Iris pigment epithelial cell (primary cell): ENCODE data around the gene LSM4.
"Not testable (repeated sequence)": the region's sequence is repeated elsewhere in the genome, so short reads cannot be mapped to it uniquely, and the experiment has no call there.

Experiments used
- DNase-seq: peaks from one replicate; pipeline ENCODE4 v3.0.0-alpha.2; 2011; ENCODE audit warnings: low read depth

LSM4 gene

DNA sequence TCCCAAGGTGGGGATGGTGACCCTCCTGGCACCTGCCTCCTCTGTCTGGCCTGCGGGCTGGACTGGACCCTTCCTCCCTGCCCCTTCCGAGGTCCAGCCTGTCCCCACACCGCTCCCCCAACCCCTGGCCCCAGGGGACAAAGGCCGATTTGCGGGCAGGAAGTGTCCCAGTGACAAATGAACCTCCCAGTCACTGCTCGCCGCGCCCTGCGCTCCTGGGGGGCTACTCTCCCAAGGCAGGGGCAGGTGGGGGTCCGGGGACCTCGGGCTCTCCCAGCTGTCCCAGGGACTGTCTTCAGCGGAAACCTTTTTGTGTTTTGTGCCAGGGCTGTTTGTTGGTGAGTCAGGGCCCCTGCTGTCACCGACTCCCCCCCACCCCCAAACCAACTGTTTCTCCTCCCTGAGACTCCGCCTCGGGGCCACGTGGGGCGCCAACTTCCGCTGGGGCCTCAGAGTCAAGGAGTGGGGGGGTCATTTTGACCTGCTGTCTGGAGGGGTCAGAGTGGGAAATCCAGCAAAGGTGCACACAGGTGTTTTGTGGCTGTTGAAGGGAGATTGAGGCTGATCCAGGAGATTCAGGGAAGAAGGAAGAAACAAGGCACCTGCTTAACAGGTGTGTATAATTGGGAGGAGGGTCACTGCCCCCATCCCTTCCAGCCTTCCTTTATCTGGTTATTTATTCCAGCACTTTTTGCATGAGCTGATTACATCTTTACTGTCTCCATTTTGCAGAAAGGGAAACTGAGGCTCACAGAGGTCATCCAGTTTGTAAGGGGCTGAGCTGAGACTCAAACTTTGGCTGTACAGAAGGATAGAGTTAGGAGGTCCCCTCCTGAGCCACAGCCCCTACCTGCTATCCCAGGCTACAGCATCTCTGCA, 18.4 kb upstream of the LSM4 start:
- peak; percentile 36 for DNase-seq

- DNase-seq, result no peak
Observed at GRCh38 chr19:18340190-18340989, 17.5 kb upstream of the LSM4 start, which contains the start of gene PGPEP1. Gene PGPEP1, plus strand, starts transcription at chr19:18340598. Its CDS starts 84 bp downstream, at chr19:18340682.

DNA sequence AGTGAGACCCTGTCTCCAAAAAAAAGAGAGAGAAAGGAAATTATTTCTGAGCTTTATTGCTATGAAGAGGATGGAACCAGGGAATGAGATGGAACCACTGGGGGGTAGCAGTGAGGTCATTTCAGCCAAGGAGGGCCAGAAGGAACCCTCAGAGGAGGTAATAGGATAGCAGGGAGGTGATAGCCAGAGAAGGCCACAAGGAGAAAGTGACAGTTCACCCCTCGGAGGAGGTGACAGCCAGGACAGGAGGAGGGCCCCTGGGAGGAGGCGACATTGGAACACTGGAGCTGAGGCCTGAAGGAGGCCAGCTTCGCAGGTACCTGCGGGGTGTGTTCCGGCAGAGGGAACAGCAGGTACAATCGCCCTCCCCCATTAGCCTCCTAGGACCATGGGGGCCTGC, 16.8 kb upstream of the LSM4 start:
- DNase-seq, result no peak

DNA sequence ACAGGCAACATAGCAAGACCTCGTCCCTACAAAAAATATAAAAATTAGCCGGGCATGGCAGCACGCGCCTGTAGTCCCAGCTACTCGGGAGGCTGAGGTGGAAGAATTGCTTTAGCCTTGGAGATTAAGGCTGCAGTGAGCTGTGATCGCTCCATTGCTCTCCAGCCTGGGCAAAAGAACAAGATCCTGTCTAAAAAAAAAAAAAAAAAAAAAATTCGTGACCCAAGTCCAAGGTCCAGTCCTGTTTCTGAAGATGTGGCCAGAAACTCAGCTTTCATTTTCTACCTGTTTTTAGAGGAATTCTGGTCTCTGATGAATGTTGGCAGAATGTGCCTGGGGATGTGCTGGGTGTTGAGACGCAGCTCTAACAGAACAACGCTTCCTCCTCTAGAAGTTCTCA, 15.7 kb upstream of the LSM4 start:
- no peak for DNase-seq

- no peak for DNase-seq
Observed at GRCh38 chr19:18336121-18336520, 13.2 kb upstream of the LSM4 start.

- no peak for DNase-seq
Observed at GRCh38 chr19:18333680-18334079, 10.8 kb upstream of the LSM4 start.

DNA sequence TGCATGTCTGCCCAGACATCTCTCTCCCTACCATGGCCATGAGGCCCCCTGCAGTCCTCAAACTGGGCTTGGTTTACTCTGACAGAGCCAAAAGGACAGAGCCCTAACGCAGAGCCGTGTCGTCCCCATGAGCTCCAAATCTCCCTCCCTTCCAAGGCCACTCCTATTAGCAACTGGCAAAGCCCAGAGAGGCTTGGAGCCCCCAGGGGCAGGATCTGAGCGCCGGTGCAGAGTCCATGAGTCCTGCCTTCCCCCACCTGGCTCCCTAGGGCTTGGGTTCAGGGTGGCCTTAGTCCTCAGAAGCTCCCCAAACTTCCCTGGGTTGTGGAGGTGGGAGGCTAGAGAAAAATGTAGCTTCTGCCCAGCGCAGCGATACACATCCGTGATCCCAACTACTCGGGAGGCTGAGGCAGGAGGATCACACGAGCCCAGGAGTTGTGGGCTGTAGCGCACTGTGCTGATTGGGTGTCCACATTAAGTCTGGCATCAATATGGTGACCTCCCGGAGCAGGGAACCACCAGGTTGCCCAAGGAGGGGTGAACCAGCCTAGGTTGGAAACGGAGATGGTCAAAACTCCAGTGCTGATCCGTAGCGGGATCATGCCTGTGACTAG, 10.1 kb upstream of the LSM4 start:
- DNase-seq, result no peak

GRCh38 chr19:18330868-18331267, 8.0 kb upstream of the LSM4 start:
- no peak for DNase-seq

DNA sequence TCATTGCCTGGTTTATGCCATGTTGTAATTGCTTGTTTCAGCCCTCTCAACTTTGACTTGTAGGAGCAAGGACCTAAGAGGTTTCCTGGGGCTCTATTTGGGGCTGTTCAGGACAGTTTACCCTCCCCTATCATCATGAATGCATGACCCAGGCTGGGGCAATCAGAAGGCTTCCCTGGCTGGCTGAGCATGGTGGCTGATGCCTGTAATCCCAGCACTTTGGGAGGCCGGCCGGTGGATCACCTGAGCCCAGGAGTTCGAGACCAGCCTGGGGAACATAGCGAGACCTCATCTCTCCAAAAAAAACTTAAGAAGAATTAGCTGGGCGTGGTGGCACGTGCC, 6.1 kb upstream of the LSM4 start:
- no peak for DNase-seq

DNA sequence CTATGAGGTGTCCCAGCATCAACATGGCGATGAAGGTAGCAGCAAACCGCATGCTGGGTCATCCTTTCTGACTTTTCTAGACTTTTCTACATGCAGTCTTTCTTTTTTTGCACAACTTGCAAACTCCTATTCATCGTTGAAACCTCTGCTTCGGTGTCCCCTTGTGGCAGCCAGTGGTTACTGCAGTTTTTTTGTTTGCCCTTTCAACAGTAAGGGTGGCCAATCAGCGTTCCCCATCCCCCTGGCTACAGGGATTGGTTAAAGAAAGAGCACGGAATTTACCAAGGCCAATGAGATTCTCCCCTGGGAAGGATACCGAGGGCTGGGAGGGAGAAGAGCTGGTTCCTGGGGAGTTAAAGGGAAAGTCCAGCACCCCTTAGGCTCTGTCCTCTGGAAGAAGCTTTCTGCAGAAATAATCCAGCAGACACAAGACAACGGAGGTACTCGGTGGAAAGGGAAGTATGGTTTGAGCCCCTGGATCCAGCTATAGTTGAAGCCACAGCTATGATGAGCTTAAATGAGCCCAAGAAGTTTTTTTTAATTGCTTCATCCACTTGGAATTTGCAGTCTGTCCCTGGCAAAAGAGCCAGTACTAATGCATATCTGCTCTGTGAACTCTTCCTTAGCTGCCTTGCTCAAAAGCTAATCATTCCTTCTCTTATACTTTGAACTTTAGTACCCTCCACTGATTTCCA, 5.6 kb upstream of the LSM4 start:
- peak; percentile 98 for DNase-seq

DNA sequence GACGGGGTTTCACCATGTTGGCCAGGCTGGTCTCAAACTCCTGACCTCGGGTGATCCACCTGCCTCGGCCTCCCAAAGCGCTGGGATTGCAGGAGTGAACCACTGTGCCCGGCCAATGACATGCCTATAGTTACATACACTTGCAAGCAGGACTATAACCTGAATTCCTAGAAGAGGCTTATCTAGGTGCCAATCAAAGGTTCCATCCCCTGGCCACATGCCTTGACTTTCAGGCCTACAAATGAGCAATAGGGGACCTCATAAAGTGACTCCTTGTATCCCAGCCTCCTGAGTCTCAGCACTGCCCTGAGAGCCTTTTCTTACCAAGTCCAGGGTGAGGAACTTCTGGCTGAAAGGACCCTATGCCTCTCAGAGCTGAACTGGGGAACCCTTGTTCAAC, 3.9 kb upstream of the LSM4 start:
- DNase-seq, result no peak

DNA sequence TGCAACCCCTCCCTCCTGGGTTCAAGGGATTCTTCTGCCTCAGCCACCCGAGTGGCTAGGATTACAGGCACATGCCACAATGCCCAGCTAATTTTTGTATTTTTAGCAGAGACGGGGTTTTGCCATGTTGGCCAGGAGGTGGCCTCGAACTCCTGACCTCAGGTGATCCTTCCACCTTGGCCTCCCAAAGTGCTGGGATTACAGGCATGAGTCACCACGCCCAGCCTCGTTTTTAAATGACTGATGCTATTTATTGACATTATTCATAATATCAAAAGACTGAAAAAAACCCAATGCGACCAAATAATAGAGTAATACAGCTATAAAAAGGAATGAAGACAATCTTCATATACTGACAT, 1.5 kb upstream of the LSM4 start:
- not testable (repeated sequence) for DNase-seq

GRCh38 chr19:18322318-18322758, 538 bp downstream of the LSM4 start:
- DNase-seq, result peak; percentile 63

GRCh38 chr19:18321734-18322102, 1.2 kb downstream of the LSM4 start:
- DNase-seq, result no peak

DNA sequence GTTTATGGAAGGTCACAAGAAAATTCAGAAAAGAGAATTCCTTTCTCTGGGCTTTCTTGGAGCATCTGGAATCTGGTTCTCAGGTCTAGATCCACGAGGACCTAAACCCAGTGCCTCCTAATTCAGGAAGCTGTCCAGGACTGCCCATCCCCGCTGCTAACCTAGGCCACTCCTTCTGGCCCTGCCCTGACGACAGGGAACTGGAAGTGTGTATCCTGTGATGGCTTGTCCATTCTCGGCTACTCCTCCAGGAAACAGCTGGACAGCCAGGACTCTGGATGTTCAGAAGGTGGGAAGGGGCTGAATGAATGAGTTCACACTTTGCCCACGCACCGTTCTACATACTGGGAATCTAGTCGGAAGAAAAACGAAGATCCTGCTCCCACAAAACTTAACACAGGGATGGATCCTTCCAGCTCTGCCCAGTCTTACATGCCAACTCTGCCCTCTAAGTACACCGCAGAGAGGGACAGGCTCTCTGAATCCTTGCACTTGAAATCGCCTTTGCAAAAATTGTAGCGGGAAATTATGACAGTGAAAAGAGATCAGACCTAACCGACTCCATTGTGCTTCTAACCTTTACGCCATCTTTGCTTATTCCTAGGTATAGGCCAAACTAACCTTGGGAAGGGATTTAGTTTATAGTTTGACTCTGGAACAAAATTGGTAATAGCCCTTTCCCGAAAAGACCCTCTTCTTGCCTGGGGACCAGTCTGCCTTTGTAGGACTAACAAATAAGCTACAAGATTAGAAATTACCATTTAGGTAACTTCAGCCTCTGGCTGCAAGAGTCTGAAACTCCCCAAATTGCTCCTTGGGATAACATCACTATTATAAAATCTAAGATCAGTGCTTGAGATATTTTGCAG, 1.8 kb downstream of the LSM4 start:
- no peak for DNase-seq

GRCh38 chr19:18319591-18320135, 3.2 kb downstream of the LSM4 start:
- no peak for DNase-seq

GRCh38 chr19:18317961-18318800, 4.7 kb downstream of the LSM4 start:
- no peak for DNase-seq

DNA sequence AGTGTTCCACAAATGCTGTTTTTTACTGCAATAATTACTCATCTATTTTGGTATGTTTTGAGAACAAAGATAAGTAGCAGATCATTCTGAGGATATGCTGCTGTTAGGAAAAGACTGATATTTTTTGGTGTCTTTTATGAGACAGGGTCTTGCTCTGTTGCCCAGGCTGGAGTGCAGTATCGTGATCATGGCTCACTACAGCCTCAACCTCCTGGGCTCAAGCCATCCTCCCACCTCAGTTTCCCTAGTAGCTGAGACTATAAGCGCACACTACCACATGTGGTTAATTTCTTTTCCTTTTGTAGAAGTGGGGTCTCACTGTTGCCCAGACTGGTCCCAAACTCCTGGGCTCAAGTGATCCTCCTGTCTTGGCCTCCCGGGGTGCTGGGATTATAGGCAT, 9.5 kb downstream of the LSM4 start:
- no peak for DNase-seq

DNA sequence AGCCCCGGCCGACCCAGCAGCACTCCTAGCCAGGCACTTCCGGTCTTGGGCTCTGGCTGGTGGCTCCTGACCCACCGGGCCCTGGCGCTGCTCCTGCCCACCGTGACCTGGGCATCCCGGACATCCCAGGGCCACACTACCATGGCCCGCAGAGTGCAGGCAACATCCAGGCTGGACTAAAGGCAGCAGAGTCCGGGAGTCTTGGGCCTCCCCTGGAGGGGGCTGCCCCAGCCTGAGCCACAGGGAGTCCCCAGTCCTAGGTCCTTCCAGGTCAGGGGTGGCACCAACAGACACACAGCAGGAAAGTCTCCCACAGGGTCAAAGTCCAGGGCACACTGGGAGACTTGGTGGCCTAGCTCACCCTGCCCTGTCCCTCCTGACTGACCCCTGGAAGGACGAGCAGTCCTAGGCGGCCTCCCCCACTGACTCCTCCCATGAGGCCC, 10.8 kb downstream of the LSM4 start:
- DNase-seq, result no peak

DNA sequence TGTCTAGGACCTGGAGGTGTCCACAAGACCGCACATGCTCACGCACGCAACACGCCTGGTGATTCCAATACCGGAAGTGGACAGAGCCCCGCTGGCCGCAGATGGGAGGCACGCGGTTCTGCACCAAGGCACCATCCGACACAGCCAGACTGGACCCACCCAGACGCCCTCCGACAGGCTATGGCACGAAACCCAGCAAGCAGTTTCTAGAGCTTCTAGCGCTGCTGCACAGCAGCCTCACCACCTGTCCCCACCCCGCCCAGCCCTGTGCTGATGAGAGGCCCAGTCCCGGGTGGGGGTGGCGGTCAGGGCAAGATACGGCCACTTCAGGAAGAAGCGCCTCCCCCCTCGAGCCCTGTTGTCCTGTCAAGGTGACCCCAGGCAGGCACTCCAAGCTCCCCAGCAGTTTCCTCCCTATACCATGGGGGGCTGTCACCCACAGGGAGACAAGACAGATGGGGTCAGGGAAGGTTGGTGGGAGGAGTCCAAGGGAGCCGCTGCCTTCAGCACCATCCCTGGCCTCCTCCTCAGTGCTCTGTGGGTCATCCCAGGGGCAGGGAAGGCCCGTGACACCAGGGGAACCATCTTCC, 11.3 kb downstream of the LSM4 start:
- DNase-seq, result no peak
